Tibial artery (tissue), 4 donors: ENCODE data around the gene SFMBT1.
A peak's percentile ranks its signal among the peaks of the same experiment; 100 is the strongest.

Experiments used
- DNase-seq, 2 donors: peaks; one replicate each; pipeline ENCODE4 v3.0.0-alpha.2; 2019
- H3K27ac ChIP-seq, 2 donors: fragments of 200-600 bp; sonication (generic) in 1 of 2; 1 replicate in 1 of 2; 2 replicates in 1 of 2; pipeline ENCODE4 v1.5.1; 2018 to 2019; ENCODE audit warnings: mild to moderate bottlenecking in 1 of 2
- H3K27me3 ChIP-seq, 2 donors: fragments of 200-600 bp; sonication (generic) in 1 of 2; one replicate each; pipeline versions ENCODE4 v1.5.1 to v1.6.0; 2016 to 2019
- H3K36me3 ChIP-seq, 3 donors: fragments of 200-600 bp; sonication (generic) in 2 of 3; one replicate each; pipeline ENCODE4 v1.5.1; 2016 to 2019; ENCODE audit warnings: mild to moderate bottlenecking in 2 of 3
- H3K4me1 ChIP-seq, 4 donors: fragments of 200-600 bp; sonication (generic) in 2 of 4; 1 replicate in 3 of 4; 2 replicates in 1 of 4; pipeline ENCODE4 v1.5.1; 2016 to 2019
- H3K4me3 ChIP-seq, 2 donors: fragments of 200-600 bp; sonication (generic) in 1 of 2; 1 replicate in 1 of 2; 2 replicates in 1 of 2; pipeline ENCODE4 v1.5.1; 2018 to 2019; ENCODE audit warnings: mild to moderate bottlenecking in 2 of 2
- H3K9me3 ChIP-seq, 3 donors: fragments of 200-600 bp; sonication (generic) in 1 of 3; one replicate each; pipeline ENCODE4 v1.5.1; 2016 to 2019
- CTCF ChIP-seq, 2 experiments: fragments of 200-600 bp in 1 of 2; fragments of 450-650 bp in 1 of 2; IDR thresholded peaks; one replicate each; pipeline ENCODE4 v1.5.1; 2017 to 2019; ENCODE audit warnings: antibody characterized with exemption in 2 of 2, mild to moderate bottlenecking in 1 of 2, moderate library complexity in 1 of 2
- intact Hi-C: fragments of 100-400 bp; cut with DNase I; formaldehyde crosslinking; loops from one replicate; pipeline ENCODE4 v1.15.0; 2023; ENCODE audit warnings: low total_unique reads

The SFMBT1 gene

GRCh38 chr3:52934630-52935530 lies 111.0 kb downstream of the SFMBT1 start:
- Histone ChIP-seq H3K27me3 (no peaks in the 10 kb centered on the region), H3K36me3 (peaks cover 0 to 2% (median 0%) of the 10 kb centered on the region in 3 donors), H3K4me1 (no peaks in the 10 kb centered on the region), H3K9me3 (no peaks in the 10 kb centered on the region), H3K27ac (no peak overlapping the region), H3K4me3 (no peak overlapping the region)
- peak; percentile 82 to 83 for TF ChIP-seq CTCF (IDR thresholded peaks at IDR 0.05)
- intact Hi-C loops: loop anchor here (5.0 to 10.0 kb wide), 4 partner anchors 83 to 193 kb away; partner anchors contain the start of genes ITIH1 and NEK4
- DNase-seq: peak in 1 of 2 donors; percentile 58

GRCh38 chr3:52931889-52932288 lies 114.0 kb downstream of the SFMBT1 start:
- peaks cover 0 to 17% (median 0%) of the 10 kb centered on the region in 3 donors for H3K36me3 ChIP-seq
- TF ChIP-seq CTCF (IDR thresholded peaks at IDR 0.05): no peak
- H3K4me3 ChIP-seq: no peak overlapping the region
- intact Hi-C loops: loop anchor here (5.0 to 10.0 kb wide), 3 partner anchors 80 to 190 kb away; partner anchors contain the start of genes ITIH1 and NEK4
- DNase-seq: no peak
- H3K27me3 ChIP-seq: no peaks in the 10 kb centered on the region
- no peak overlapping the region for H3K27ac ChIP-seq
- no peaks in the 10 kb centered on the region for H3K9me3 ChIP-seq
- no peaks in the 10 kb centered on the region for H3K4me1 ChIP-seq

- TF ChIP-seq CTCF (IDR thresholded peaks at IDR 0.05): no peak
- no peak for DNase-seq
- Histone ChIP-seq H3K9me3 (no peaks in the 10 kb centered on the region), H3K36me3 (peaks cover 0 to 17% (median 0%) of the 10 kb centered on the region in 3 donors), H3K4me3 (no peak overlapping the region), H3K27ac (no peak overlapping the region), H3K4me1 (no peaks in the 10 kb centered on the region), H3K27me3 (no peaks in the 10 kb centered on the region)
- intact Hi-C loops: loop anchor here (5.0 to 10.0 kb wide), 3 partner anchors 79 to 189 kb away; partner anchors contain the start of genes ITIH1 and NEK4
Measured at GRCh38 chr3:52931328-52931727, 114.5 kb downstream of the SFMBT1 start.

GRCh38 chr3:52930748-52931147 lies 115.1 kb downstream of the SFMBT1 start:
- H3K27me3 ChIP-seq: no peaks in the 10 kb centered on the region
- H3K36me3 ChIP-seq: peaks cover 0 to 21% (median 0%) of the 10 kb centered on the region in 3 donors
- no peaks in the 10 kb centered on the region for H3K9me3 ChIP-seq
- H3K27ac ChIP-seq: no peak overlapping the region
- no peaks in the 10 kb centered on the region for H3K4me1 ChIP-seq
- DNase-seq: no peak
- H3K4me3 ChIP-seq: no peak overlapping the region
- TF ChIP-seq CTCF (IDR thresholded peaks at IDR 0.05): no peak
- intact Hi-C loops: loop anchor here (5.0 to 10.0 kb wide), 3 partner anchors 78 to 188 kb away; partner anchors contain the start of genes ITIH1 and NEK4

- DNase-seq: no peak
- H3K36me3 ChIP-seq: peaks cover 0 to 37% (median under 1%) of the 10 kb centered on the region in 3 donors
- H3K27ac ChIP-seq: no peak overlapping the region
- H3K4me1 ChIP-seq: no peaks in the 10 kb centered on the region
- intact Hi-C loops: no loop called here
- H3K27me3 ChIP-seq: no peaks in the 10 kb centered on the region
- H3K4me3 ChIP-seq: no peak overlapping the region
- H3K9me3 ChIP-seq: no peaks in the 10 kb centered on the region
- no peak for TF ChIP-seq CTCF (IDR thresholded peaks at IDR 0.05)
Measured at GRCh38 chr3:52926554-52926953, 119.3 kb downstream of the SFMBT1 start.
